ENCODE data around the gene FREM1. TPM values are rescaled to one million over a fixed set of nuclear protein-coding genes. Genes with fewer than 3 reads are reported as not detected.

Gene FREM1
- total RNA-seq, 2 experiments from 2014 or later: not detected

GRCh38 chr9:14849296-14849695 lies 60.9 kb downstream of the FREM1 start:
- H2AFZ ChIP-seq (ENCODE audit: low read length): no peak overlapping the region
- no peaks in the 10 kb centered on the region for H3K79me2 ChIP-seq (ENCODE audit: insufficient read depth, low read depth, low read length)
- H3K9me2 ChIP-seq (ENCODE audit: insufficient read depth, low read length): no peaks in the 10 kb centered on the region
- no peaks in the 10 kb centered on the region for H3K4me1 ChIP-seq (ENCODE audit: insufficient read depth, low read length, poor library complexity, severe bottlenecking)
- H3K27ac ChIP-seq (ENCODE audit: low read depth, low read length, poor library complexity, severe bottlenecking): no peak overlapping the region
- TF ChIP-seq EZH2phosphoT487 (IDR thresholded peaks at IDR 0.05; ENCODE audit: borderline replicate concordance, low read depth, low read length): no peak
- no peak for TF ChIP-seq CTCF (conservative IDR thresholded peaks at IDR 0.05; ENCODE audit: low read length)
- no TSS peak for BruUV-seq (replicated peaks)
- intact Hi-C loops (cut with micrococcal nuclease; ENCODE audit: unreplicated experiment): loop anchor here (10.0 kb wide), 1 partner anchor 234 kb away; no protein-coding TSS in a partner anchor
- DNase-seq (ENCODE audit: low spot score): no peak
- H3K4me2 ChIP-seq (ENCODE audit: low read length): no peak overlapping the region
- H3K9me3 ChIP-seq (ENCODE audit: low read length): no peaks in the 10 kb centered on the region
- H4K20me1 ChIP-seq (ENCODE audit: insufficient read depth, low read length): no peaks in the 10 kb centered on the region
- ChIA-PET POLR2A (no interaction called here), CTCF (ENCODE audit: unreplicated experiment) (no interaction called here)
- no peak overlapping the region for H3K4me3 ChIP-seq (ENCODE audit: low read depth, low read length, poor library complexity, severe bottlenecking)
- H3K36me3 ChIP-seq (ENCODE audit: insufficient read depth, low read length): no peaks in the 10 kb centered on the region

GRCh38 chr9:14846871-14847311 lies 63.3 kb downstream of the FREM1 start:
- Histone ChIP-seq H3K4me2 (ENCODE audit: low read length) (no peak overlapping the region), H3K4me1 (ENCODE audit: insufficient read depth, low read length, poor library complexity, severe bottlenecking) (no peaks in the 10 kb centered on the region), H3K79me2 (ENCODE audit: insufficient read depth, low read depth, low read length) (no peaks in the 10 kb centered on the region), H3K4me3 (ENCODE audit: low read depth, low read length, poor library complexity, severe bottlenecking) (no peak overlapping the region), H3K27ac (ENCODE audit: low read depth, low read length, poor library complexity, severe bottlenecking) (no peak overlapping the region), H3K9me2 (ENCODE audit: insufficient read depth, low read length) (no peaks in the 10 kb centered on the region), H4K20me1 (ENCODE audit: insufficient read depth, low read length) (no peaks in the 10 kb centered on the region), H2AFZ (ENCODE audit: low read length) (0 out of 2 replicates have a peak overlapping the region, but pooled peaks have one; percentile 49), H3K9me3 (ENCODE audit: low read length) (no peaks in the 10 kb centered on the region), H3K36me3 (ENCODE audit: insufficient read depth, low read length) (no peaks in the 10 kb centered on the region)
- intact Hi-C loops (cut with micrococcal nuclease; ENCODE audit: unreplicated experiment): loop anchor here (10.0 kb wide), 1 partner anchor 232 kb away; no protein-coding TSS in a partner anchor
- DNase-seq (ENCODE audit: low spot score): peak; percentile 73
- POLR2A ChIA-PET: interaction anchor here (0.6 kb wide), 2 partner anchors 433 to 1954 kb away, joined by 3 to 4 read pairs; no protein-coding TSS in a partner anchor
- peak; percentile 91 for TF ChIP-seq CTCF (conservative IDR thresholded peaks at IDR 0.05; ENCODE audit: low read length)
- TF ChIP-seq EZH2phosphoT487 (IDR thresholded peaks at IDR 0.05; ENCODE audit: borderline replicate concordance, low read depth, low read length): no peak
- CTCF ChIA-PET (ENCODE audit: unreplicated experiment): no interaction called here
- no TSS peak for BruUV-seq (replicated peaks)

- intact Hi-C loops (cut with micrococcal nuclease; ENCODE audit: unreplicated experiment): loop anchor here (10.0 kb wide), 1 partner anchor 228 kb away; no protein-coding TSS in a partner anchor
- H3K4me2 ChIP-seq (ENCODE audit: low read length): no peak overlapping the region
- no peaks in the 10 kb centered on the region for H4K20me1 ChIP-seq (ENCODE audit: insufficient read depth, low read length)
- H3K36me3 ChIP-seq (ENCODE audit: insufficient read depth, low read length): no peaks in the 10 kb centered on the region
- ChIA-PET CTCF (ENCODE audit: unreplicated experiment) (no interaction called here), POLR2A (interaction anchor here (1.2 kb wide), 1 partner anchor 53 kb away, joined by 4 read pairs; no protein-coding TSS in a partner anchor)
- no peak overlapping the region for H3K4me3 ChIP-seq (ENCODE audit: low read depth, low read length, poor library complexity, severe bottlenecking)
- TF ChIP-seq EZH2phosphoT487 (IDR thresholded peaks at IDR 0.05; ENCODE audit: borderline replicate concordance, low read depth, low read length) (no peak), CTCF (conservative IDR thresholded peaks at IDR 0.05; ENCODE audit: low read length) (no peak)
- H2AFZ ChIP-seq (ENCODE audit: low read length): no peak overlapping the region
- no TSS peak for BruUV-seq (replicated peaks)
- no peaks in the 10 kb centered on the region for H3K79me2 ChIP-seq (ENCODE audit: insufficient read depth, low read depth, low read length)
- H3K4me1 ChIP-seq (ENCODE audit: insufficient read depth, low read length, poor library complexity, severe bottlenecking): no peaks in the 10 kb centered on the region
- H3K9me2 ChIP-seq (ENCODE audit: insufficient read depth, low read length): no peaks in the 10 kb centered on the region
- no peaks in the 10 kb centered on the region for H3K9me3 ChIP-seq (ENCODE audit: low read length)
- H3K27ac ChIP-seq (ENCODE audit: low read depth, low read length, poor library complexity, severe bottlenecking): no peak overlapping the region
- no peak for DNase-seq (ENCODE audit: low spot score)
Observed at GRCh38 chr9:14843163-14843562, 67.1 kb downstream of the FREM1 start.

Data from OCI-LY7 (cell line).